ENCODE results near the gene NCOA7.
"Not testable (repeated sequence)": the region's sequence is repeated elsewhere in the genome, so short reads cannot be mapped to it uniquely, and the experiment has no call there.

The NCOA7 gene

GRCh38 chr6:125759184-125759902 lies 31.4 kb upstream of the NCOA7 start:
- no peak for DNase-seq

DNA sequence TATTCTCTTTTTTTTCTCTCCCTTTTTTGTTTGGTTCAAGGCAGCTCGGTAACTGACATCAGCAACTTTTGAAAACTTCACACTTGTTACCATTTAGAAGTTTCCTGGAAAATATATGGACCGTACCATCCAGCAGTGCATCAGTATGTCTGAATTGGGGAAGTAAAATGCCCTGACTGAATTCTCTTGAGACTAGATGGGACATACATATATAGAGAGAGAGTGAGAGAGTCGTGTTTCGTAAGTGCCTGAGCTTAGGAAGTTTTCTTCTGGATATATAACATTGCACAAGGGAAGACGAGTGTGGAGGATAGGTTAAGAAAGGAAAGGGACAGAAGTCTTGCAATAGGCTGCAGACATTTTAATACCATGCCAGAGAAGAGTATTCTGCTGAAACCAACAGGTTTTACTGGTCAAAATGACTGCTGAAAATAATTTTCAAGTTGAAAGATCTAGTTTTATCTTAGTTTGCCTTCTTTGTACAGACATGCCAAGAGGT lies 30.8 kb upstream of the NCOA7 start:
- no peak for DNase-seq

- no peak for DNase-seq
Observed at GRCh38 chr6:125764121-125764671, 26.6 kb upstream of the NCOA7 start.

GRCh38 chr6:125765944-125766343 lies 24.8 kb upstream of the NCOA7 start:
- DNase-seq: no peak

DNA sequence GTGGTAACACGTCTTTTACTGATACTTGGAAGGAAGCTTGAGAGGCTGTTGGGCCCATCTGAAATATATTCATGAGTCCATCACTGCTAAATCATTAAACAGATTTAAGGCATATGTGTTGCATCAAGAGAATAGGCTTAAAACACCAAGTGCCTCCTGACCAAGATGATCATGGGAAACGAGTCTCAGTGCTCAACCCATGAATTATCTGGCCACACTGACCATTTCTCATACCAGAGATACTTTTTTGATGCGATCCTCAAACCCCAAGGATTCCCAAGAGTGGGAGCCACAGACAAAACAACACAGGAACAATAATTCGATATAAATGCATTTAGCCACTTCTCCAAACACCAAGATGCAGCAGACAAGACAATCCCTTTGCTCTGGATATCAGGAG lies 24.1 kb upstream of the NCOA7 start:
- DNase-seq: no peak

DNA sequence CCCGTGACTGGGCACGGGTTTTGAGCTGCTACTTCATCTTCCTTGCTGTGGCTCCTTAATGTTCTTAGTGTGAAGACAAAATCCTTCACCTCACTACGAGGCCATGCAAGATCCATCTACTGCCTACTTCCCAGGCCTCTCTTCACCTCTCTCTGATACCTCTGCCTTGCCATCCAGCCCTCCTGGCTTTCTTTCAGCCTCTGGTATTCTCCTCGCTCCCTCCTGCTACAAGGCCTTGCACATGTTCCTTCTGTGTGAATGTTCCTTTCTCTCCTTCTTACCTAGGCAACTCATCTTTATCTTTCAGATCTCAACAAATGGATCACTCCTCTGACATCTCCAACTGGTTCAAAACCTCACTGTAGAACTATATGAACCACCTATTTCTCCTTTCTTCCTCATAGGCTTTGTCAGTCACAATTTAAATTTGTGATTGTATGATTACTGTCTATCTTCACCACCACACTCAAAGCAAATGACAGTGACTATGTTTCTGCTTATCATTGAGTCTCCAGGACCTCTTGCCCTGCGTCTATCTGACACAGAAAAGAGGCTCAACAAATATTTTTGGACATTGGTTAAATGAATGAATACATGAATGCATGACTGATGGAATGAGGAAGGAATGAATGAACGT lies 21.5 kb upstream of the NCOA7 start:
- DNase-seq: no peak

- DNase-seq: no peak
Observed at GRCh38 chr6:125773387-125774341, 17.1 kb upstream of the NCOA7 start.

DNA sequence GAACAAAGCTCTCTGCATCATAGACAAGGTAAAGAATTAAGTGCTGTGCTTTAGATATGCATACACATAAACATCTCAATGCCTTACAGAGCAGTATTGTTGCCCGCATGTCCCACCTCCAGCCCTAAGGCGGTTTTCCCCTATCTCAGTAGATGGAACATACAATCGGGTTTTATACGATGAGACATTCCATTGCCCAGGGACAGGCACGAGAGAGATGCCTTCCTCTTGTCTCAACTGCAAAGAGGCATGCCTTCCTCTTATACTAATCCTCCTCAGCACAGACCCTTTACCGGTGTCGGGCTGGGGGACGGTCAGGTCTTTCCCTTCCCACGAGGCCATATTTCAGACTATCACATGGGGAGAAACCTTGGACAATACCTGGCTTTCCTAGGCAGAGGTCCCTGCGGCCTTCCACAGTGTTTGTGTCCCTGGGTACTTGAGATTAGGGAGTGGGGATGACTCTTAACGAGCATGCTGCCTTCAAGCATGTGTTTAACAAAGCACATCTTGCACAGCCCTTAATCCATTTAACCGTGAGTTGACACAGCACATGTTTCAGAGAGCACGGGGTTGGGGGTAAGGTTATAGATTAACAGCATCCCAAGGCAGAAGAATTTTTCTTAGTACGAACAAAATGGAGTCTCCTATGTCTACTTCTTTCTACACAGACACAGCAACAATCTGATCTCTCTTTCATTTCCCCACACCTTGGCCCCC lies 14.5 kb upstream of the NCOA7 start:
- not testable (repeated sequence) for DNase-seq

DNA sequence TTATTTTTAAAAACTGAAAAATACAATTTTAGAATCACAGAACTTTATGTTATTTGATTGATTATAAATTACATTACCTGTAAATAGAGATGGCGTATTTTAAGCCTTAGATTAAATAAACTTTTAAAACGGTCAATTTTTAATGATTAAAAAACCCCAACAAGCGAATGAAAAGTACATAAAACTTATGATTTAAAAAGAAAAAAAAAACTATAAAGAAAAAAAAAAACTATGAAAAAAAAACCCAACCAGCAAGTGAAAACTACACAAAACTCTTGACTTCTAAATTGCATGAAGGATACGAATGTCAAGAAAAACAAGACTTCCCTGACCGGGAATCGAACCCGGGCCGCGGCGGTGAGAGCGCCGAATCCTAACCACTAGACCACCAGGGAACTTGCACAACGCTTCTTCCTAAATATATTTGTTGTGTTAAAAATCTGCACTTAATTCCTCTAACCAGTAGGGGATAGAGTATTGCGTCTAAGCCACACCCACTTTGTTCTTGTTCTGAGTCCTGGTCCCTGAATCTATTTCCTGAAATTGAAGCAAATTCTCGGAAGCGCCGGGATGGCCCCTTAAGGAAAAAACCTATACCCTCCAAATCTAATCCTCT lies 10.7 kb upstream of the NCOA7 start:
- peak; percentile 90 for DNase-seq

- DNase-seq: peak; percentile 46 to 56
Observed at GRCh38 chr6:125780540-125781313, 10.0 kb upstream of the NCOA7 start.

GRCh38 chr6:125781314-125781868 lies 9.4 kb upstream of the NCOA7 start:
- no peak for DNase-seq

- no peak for DNase-seq
Observed at GRCh38 chr6:125784365-125784764, 6.4 kb upstream of the NCOA7 start.

DNA sequence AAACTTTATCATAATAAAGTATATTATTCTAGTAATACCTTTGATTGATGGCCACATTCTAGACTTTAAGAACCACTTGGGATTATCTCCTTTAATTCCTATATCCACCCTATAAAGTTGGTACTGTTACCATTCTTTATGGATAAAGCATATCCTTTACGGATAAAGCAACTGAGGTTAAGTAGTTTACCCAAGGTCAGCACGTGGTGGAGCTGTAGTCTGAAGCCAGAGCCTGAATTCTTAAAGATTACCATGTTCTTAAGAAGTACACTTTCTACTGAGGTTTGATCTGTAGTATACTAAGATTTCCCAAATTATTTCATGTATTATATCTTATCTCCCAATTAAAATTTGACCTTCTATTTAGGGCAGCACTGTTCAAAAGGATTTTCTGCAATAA lies 3.0 kb upstream of the NCOA7 start:
- no peak for DNase-seq

GRCh38 chr6:125789167-125789566 lies 1.6 kb upstream of the NCOA7 start:
- DNase-seq: no peak

DNA sequence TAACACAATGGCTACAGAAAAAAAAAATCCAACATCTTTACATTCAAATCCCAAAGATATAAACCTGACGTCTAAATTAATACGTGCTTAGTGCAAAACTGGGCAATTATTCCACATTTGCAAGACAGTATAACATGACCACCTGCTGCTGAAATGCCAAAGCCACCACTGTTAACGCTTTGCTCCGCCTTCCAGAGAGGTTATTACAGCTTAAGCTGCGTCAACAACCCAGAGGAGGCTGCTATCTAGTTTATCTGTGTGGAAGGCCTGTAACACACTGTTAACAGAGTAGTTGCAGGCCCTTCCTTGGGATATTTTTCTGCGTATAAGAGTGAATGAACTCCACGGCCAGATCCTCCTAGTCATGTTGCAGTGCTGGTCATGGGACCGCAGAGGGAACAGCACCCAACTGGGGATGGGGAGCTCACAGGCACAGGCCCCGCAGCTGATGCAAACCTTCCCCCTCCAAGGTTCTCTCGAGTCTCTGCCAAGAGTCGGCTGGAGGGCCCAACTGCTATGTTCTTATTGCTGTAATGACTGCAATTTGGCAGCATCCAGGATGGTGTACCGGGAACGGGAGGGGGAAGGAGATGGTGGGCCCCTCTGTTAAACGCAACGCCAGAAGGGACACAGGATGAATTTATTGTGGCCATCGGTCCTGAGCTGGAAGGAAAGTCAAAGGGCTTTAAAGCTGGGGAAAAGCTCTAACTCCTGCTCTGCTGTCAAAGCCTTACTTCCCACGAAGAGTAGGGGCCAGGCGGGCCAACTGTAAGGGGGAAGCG lies 993 bp upstream of the NCOA7 start:
- DNase-seq: peak; percentile 36 to 38

DNA sequence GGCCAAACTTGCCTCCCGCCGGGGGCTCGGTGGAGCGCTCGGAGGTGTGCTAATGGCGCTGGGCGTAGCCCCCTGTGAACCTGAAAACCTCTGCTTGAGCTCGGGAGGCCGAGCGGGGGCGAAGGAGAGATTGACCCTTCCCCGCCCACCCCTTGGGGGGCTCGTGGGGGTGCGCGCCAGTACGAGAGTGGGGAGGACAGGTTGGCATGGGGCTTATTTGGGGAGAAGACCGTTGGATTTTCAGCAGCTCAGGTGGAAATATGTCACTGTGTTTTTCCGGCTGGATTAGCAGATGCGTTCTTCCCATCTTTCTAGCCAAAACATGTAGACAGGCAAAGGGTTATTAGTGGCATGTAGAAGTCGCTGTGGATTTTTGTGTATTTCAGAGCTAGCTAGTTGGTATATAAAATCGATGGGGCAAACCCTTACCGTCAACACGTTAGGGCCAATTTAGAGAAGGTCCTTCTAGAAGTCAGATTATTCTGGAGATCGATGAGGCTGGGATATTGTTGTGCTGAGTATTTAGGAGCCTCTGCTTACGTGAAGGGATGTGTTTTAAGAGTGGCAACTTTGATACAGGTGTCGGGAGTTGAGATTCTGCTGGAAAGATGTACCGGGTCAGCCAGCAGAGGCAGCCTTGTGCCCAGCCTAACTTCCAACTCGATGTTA lies 525 bp downstream of the NCOA7 start:
- DNase-seq: peak in 1 of 2 donors; percentile 24

DNA sequence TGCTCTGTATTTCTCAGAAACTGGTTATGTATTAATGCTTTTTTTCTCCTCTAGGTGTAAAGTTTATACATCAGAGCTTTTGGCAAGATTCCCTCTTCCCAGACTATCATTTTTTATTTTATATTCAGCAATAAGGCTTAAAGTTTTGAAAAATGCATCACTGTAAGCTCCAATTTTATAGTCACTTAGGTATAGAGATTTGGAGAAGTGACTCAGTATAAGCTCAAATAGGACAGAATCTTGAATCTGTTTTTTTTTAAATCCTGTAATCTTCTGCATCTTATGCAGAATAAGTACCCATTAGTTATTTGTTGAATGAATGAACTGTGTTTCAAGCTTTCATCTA lies 1.0 kb downstream of the NCOA7 start:
- DNase-seq: no peak

DNA sequence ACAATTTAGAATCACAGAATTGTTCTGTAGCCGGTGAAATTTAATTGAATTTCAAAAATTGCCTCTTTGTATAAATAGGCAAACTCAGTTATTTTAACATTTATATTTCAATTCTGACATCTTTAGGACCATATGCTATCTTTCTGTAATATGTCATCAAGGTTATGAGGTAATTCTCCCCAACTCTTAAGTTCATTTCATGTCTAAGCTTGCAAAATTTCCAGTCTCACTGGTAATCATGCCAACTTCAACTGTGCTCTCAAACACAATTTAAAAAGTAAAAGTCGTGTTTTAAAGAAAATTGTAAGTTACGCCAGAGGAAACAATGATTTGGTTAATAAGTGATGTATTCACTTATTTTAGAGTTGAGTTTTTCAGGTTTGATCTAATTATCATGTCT lies 1.4 kb downstream of the NCOA7 start:
- DNase-seq: no peak

DNA sequence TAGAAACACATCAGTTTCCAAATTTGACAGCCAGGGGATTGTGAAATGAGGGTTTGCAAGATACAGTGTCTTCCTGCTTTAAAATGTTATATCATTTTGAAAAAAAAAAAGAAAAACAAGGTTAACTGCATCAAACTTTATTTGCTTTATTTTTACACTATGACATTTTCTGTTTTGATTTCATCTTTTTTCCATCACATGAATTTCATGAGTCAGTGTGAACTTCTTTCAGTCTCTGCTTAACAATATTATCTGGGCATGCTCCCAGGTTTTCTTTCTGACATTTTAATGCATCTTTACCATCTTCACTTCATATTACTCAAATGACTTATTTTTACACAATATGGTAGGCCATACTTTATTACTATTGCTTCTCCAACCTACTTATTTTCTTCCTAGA lies 1.9 kb downstream of the NCOA7 start:
- no peak for DNase-seq

DNA sequence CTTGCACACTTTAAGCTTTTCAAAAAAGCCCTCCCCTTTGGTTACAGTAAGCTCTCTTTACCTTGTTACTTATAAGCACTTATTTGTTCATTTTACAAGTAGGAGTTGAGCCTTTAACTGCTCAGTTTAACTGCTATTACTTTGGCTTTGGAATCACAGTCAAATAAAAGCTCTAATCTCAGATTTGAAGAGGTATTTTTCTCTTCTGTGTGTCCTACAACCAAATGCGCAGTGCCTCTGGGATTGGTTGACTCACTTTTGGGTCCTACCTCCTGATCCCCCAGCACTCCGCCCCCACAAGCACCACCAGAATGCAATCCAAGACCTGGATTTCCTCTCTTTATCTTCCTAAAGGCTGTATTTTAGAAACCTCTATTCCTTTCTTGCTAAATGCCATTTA lies 2.5 kb downstream of the NCOA7 start:
- no peak for DNase-seq

Data from stimulated activated CD4-positive, alpha-beta T cell treated with anti-CD3 and anti-CD28 coated beads, Interleukin-2, amount 100 ng/mL, for 48 hours (primary cell).